IMR-90 (cell line): ENCODE data around the gene NOXA1.
A peak's percentile ranks its signal among the peaks of the same experiment; 100 is the strongest.

ENCODE experiments used
- BHLHE40 ChIP-seq: fragments of 150-350 bp; IDR thresholded peaks from 2 replicates; pipeline ENCODE4 v1.6.1; 2016; ENCODE audit warnings: mild to moderate bottlenecking, low read depth, low read length
- CEBPB ChIP-seq: IDR thresholded peaks from 2 replicates; pipeline ENCODE4 v1.6.1; 2012; ENCODE audit warnings: low read depth, low read length, improper control_type of control experiment
- CHD1 ChIP-seq: IDR thresholded peaks from 2 replicates; pipeline ENCODE4 v1.6.1; 2012; ENCODE audit warnings: low read depth, low read length, improper control_type of control experiment
- FOS ChIP-seq: fragments of 150-350 bp; IDR thresholded peaks from 2 replicates; pipeline ENCODE4 v1.6.1; 2016; ENCODE audit warnings: low read depth, low read length
- MAZ ChIP-seq: IDR thresholded peaks from 2 replicates; pipeline ENCODE4 v1.6.1; 2012; ENCODE audit warnings: low read depth, mild to moderate bottlenecking, low read length, improper control_type of control experiment, moderate library complexity, borderline replicate concordance
- MXI1 ChIP-seq: IDR thresholded peaks from 2 replicates; pipeline ENCODE4 v1.6.1; 2012; ENCODE audit warnings: low read depth, mild to moderate bottlenecking, low read length, moderate library complexity, borderline replicate concordance
- POLR2A ChIP-seq: IDR thresholded peaks from 2 replicates; pipeline ENCODE4 v1.6.1; 2012; ENCODE audit warnings: mild to moderate bottlenecking, low read depth, low read length
- RAD21 ChIP-seq: IDR thresholded peaks from 2 replicates; pipeline ENCODE4 v1.6.1; 2012; ENCODE audit warnings: low read length, improper control_type of control experiment
- RCOR1 ChIP-seq: IDR thresholded peaks from 2 replicates; pipeline ENCODE4 v1.6.1; 2012; ENCODE audit warnings: mild to moderate bottlenecking, low read length, improper control_type of control experiment; ENCODE audit not compliant: insufficient replicate concordance
- SMC3 ChIP-seq: fragments of 150-350 bp; IDR thresholded peaks from 2 replicates; pipeline ENCODE4 v1.6.1; 2016; ENCODE audit warnings: low read depth, mild to moderate bottlenecking, antibody characterized with exemption, low read length, moderate library complexity
- TF ChIP-seq, protein P1 (sequence below): conservative IDR thresholded peaks from 2 replicates; pipeline ENCODE4 v1.5.1; 2012; ENCODE audit warnings: mild to moderate bottlenecking, low read depth, low read length, improper control_type of control experiment
- TF ChIP-seq, protein P2 (sequence below): fragments of 150-350 bp; IDR thresholded peaks from 2 replicates; pipeline ENCODE4 v1.6.1; 2017; ENCODE audit warnings: mild to moderate bottlenecking, antibody characterized with exemption, low read length, low read depth
- TF ChIP-seq, protein P3 (sequence below): fragments of 150-350 bp; IDR thresholded peaks from 2 replicates; pipeline ENCODE4 v1.6.1; 2016; ENCODE audit warnings: low read depth, mild to moderate bottlenecking, low read length, moderate library complexity, borderline replicate concordance

DNA sequence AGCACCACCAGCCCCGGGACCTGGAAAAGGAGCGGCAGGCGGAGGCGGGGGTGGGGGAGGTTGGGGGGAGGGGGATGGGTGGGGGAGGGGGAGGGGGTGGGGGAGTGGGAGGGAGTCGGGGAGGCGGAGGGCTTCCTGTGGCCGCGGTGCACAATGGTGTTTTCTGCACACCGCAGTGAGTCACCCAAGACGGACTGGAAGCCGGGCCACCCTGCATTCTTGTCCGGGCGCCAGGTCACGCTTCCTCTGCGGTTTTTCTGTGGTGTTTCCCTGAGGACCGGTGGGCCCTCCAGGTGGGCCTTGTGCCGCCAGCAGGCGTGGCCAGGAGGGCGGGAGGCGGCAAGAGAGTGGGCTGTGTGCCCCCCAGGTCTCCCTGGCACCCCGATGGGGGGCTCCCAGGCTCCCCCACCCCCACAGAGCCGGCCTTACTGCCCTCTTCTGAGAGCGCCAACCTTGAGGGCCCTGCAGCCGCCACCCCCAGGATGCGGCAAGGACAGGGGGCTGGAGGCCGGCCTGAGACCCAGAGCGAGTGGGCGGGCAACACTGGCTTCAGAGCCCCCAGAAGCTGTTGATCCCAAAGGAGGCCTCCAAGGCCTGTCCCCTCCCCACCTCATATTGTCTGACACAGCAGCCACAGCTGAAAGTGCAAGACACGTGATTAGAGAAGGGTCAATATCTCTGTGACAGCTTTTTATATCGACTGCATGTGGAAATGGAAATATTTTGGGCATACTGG is 11.4 kb upstream of the NOXA1 start:
- no peak for TF ChIP-seq SMC3
- TF ChIP-seq, protein P1, sequence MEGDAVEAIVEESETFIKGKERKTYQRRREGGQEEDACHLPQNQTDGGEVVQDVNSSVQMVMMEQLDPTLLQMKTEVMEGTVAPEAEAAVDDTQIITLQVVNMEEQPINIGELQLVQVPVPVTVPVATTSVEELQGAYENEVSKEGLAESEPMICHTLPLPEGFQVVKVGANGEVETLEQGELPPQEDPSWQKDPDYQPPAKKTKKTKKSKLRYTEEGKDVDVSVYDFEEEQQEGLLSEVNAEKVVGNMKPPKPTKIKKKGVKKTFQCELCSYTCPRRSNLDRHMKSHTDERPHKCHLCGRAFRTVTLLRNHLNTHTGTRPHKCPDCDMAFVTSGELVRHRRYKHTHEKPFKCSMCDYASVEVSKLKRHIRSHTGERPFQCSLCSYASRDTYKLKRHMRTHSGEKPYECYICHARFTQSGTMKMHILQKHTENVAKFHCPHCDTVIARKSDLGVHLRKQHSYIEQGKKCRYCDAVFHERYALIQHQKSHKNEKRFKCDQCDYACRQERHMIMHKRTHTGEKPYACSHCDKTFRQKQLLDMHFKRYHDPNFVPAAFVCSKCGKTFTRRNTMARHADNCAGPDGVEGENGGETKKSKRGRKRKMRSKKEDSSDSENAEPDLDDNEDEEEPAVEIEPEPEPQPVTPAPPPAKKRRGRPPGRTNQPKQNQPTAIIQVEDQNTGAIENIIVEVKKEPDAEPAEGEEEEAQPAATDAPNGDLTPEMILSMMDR: no peak
- no peak for TF ChIP-seq CEBPB
- no peak for TF ChIP-seq POLR2A
- peak; percentile 80 for TF ChIP-seq FOS
- TF ChIP-seq, protein P2, sequence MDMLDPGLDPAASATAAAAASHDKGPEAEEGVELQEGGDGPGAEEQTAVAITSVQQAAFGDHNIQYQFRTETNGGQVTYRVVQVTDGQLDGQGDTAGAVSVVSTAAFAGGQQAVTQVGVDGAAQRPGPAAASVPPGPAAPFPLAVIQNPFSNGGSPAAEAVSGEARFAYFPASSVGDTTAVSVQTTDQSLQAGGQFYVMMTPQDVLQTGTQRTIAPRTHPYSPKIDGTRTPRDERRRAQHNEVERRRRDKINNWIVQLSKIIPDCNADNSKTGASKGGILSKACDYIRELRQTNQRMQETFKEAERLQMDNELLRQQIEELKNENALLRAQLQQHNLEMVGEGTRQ: peak; percentile 56
- peak; percentile 52 for TF ChIP-seq RCOR1
- TF ChIP-seq RAD21: no peak
- TF ChIP-seq, protein P3, sequence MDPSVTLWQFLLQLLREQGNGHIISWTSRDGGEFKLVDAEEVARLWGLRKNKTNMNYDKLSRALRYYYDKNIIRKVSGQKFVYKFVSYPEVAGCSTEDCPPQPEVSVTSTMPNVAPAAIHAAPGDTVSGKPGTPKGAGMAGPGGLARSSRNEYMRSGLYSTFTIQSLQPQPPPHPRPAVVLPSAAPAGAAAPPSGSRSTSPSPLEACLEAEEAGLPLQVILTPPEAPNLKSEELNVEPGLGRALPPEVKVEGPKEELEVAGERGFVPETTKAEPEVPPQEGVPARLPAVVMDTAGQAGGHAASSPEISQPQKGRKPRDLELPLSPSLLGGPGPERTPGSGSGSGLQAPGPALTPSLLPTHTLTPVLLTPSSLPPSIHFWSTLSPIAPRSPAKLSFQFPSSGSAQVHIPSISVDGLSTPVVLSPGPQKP: no peak
- peak; percentile 99 for TF ChIP-seq BHLHE40
- TF ChIP-seq CHD1: no peak
- no peak for TF ChIP-seq MXI1
- peak; percentile 71; the same call in 1 of the 2 replicates for TF ChIP-seq MAZ
